Lower lobe of right lung (tissue), 2 donors: Measurements from ENCODE around the gene TEK. TPM values are rescaled to one million over a fixed set of nuclear protein-coding genes. Genes with fewer than 3 reads are reported as not detected.

Experiments
- ATAC-seq, 2 donors: fragments of 200-7000 bp; cut with Tn5 transposase; one replicate each; pipeline ENCODE4 v1.9.1; 2020 to 2022; ENCODE audit warnings: mild to moderate bottlenecking in 2 of 2, moderate library complexity in 2 of 2
- DNase-seq: peaks from one replicate; pipeline ENCODE4 v3.0.0-alpha.2; 2020
- H3K27ac ChIP-seq: fragments of 200-600 bp; one replicate; pipeline ENCODE4 v1.8.0; 2022
- H3K27me3 ChIP-seq: fragments of 200-600 bp; one replicate; pipeline ENCODE4 v1.8.0; 2022; ENCODE audit warnings: low read depth
- H3K36me3 ChIP-seq: fragments of 200-600 bp; one replicate; pipeline ENCODE4 v1.8.0; 2022; ENCODE audit warnings: mild to moderate bottlenecking
- H3K4me1 ChIP-seq: fragments of 200-600 bp; one replicate; pipeline ENCODE4 v1.8.0; 2022
- H3K4me3 ChIP-seq: fragments of 200-600 bp; one replicate; pipeline ENCODE4 v1.8.0; 2022; ENCODE audit warnings: mild to moderate bottlenecking
- H3K9me3 ChIP-seq: fragments of 200-600 bp; one replicate; pipeline ENCODE4 v1.8.0; 2022
- intact Hi-C: fragments of 100-400 bp; cut with DNase I; formaldehyde crosslinking; loops from one replicate; pipeline ENCODE4 v1.11.0; 2022
- total RNA-seq: library from RNA; stranded (reverse); fragmentation: NEBNext Ultra II Directional; extraction: Animal tissue kit (Norgen Biotek cat#: 25700); gene quantifications from one replicate; pipeline ENCODE4 v1.2.1, GENCODE V29; 2021
- TF ChIP-seq, protein P1 (sequence below): fragments of 200-600 bp; IDR thresholded peaks from one replicate; pipeline ENCODE4 v1.8.0; 2022; ENCODE audit warnings: antibody characterized with exemption, mild to moderate bottlenecking
- donor health status: DM: no; HTN: yes; CAD: no; lungs with severe emphysema.

Gene TEK
- total RNA-seq, 1 donor from 2014 or later, result 56.3 TPM

DNA sequence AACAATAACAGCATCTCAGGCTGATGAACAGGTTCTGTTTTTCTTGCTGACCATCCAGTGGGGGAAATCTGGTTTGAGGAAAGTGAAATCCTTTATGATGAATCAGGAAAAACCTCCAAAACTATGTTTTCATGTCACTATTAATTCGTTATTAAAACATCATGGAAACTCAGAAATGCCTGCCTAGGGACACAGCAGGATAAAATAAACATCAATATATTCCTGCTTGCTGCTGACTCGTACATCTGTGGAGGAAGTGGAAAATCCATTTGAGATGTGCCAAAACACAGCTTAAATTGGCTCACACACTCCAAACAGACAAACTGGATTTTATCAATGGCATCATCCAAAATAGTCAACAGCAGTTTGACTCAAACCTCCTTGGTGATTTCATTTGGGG is 53.0 kb downstream of the TEK start:
- intact Hi-C loops, result no loop called here
- TF ChIP-seq, protein P1, sequence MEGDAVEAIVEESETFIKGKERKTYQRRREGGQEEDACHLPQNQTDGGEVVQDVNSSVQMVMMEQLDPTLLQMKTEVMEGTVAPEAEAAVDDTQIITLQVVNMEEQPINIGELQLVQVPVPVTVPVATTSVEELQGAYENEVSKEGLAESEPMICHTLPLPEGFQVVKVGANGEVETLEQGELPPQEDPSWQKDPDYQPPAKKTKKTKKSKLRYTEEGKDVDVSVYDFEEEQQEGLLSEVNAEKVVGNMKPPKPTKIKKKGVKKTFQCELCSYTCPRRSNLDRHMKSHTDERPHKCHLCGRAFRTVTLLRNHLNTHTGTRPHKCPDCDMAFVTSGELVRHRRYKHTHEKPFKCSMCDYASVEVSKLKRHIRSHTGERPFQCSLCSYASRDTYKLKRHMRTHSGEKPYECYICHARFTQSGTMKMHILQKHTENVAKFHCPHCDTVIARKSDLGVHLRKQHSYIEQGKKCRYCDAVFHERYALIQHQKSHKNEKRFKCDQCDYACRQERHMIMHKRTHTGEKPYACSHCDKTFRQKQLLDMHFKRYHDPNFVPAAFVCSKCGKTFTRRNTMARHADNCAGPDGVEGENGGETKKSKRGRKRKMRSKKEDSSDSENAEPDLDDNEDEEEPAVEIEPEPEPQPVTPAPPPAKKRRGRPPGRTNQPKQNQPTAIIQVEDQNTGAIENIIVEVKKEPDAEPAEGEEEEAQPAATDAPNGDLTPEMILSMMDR, result no peak
- Histone ChIP-seq H3K9me3 (no peaks in the 10 kb centered on the region), H3K36me3 (no peaks in the 10 kb centered on the region), H3K4me3 (no peak overlapping the region), H3K27ac (no peak overlapping the region), H3K27me3 (no peaks in the 10 kb centered on the region), H3K4me1 (no peaks in the 10 kb centered on the region)
- no peak for ATAC-seq
- DNase-seq, result no peak

GRCh38 chr9:27165068-27165467 is 56.0 kb downstream of the TEK start:
- H3K4me3 ChIP-seq, result no peak overlapping the region
- no peaks in the 10 kb centered on the region for H3K36me3 ChIP-seq
- TF ChIP-seq, protein P1, result no peak
- no peaks in the 10 kb centered on the region for H3K27me3 ChIP-seq
- DNase-seq (no peak), ATAC-seq (no peak)
- H3K27ac ChIP-seq, result no peak overlapping the region
- H3K9me3 ChIP-seq, result no peaks in the 10 kb centered on the region
- no peaks in the 10 kb centered on the region for H3K4me1 ChIP-seq
- intact Hi-C loops, result no loop called here

- H3K27me3 ChIP-seq, result no peaks in the 10 kb centered on the region
- H3K27ac ChIP-seq, result no peak overlapping the region
- H3K9me3 ChIP-seq, result no peaks in the 10 kb centered on the region
- intact Hi-C loops, result no loop called here
- no peak overlapping the region for H3K4me3 ChIP-seq
- ATAC-seq (no peak), DNase-seq (no peak)
- TF ChIP-seq, protein P1, result no peak
- no peaks in the 10 kb centered on the region for H3K4me1 ChIP-seq
- no peaks in the 10 kb centered on the region for H3K36me3 ChIP-seq
Observed at GRCh38 chr9:27165670-27166069, 56.6 kb downstream of the TEK start.

- no peaks in the 10 kb centered on the region for H3K4me1 ChIP-seq
- no peak overlapping the region for H3K4me3 ChIP-seq
- ATAC-seq (no peak), DNase-seq (no peak)
- H3K27ac ChIP-seq, result no peak overlapping the region
- intact Hi-C loops, result no loop called here
- TF ChIP-seq, protein P1, result no peak
- no peaks in the 10 kb centered on the region for H3K36me3 ChIP-seq
- no peaks in the 10 kb centered on the region for H3K27me3 ChIP-seq
- no peaks in the 10 kb centered on the region for H3K9me3 ChIP-seq
Observed at GRCh38 chr9:27168496-27168895, 59.5 kb downstream of the TEK start.

DNA sequence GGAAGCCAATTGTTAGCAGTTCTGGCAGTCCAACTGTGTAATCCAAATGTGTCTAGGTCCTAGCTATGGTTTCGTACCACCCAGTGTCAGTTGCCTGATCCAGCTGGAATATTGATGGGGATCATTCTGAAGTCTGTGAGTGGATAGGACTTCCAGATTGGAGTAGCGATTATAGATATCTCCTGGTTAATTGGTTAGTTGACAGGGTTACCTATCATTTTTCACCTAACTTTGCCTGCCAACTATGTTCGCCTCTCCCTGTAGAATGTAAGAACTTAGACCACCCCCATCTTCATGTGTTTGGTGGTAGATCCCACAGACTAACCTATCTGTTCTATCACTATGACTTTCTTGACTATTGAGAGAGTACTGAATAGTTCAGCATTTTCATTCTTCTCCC is 59.9 kb downstream of the TEK start:
- intact Hi-C loops, result no loop called here
- TF ChIP-seq, protein P1, result no peak
- H3K27me3 ChIP-seq, result no peaks in the 10 kb centered on the region
- no peak for DNase-seq
- H3K4me1 ChIP-seq, result no peaks in the 10 kb centered on the region
- H3K27ac ChIP-seq, result no peak overlapping the region
- H3K36me3 ChIP-seq, result no peaks in the 10 kb centered on the region
- H3K9me3 ChIP-seq, result no peaks in the 10 kb centered on the region
- no peak overlapping the region for H3K4me3 ChIP-seq
- ATAC-seq, result no peak

DNA sequence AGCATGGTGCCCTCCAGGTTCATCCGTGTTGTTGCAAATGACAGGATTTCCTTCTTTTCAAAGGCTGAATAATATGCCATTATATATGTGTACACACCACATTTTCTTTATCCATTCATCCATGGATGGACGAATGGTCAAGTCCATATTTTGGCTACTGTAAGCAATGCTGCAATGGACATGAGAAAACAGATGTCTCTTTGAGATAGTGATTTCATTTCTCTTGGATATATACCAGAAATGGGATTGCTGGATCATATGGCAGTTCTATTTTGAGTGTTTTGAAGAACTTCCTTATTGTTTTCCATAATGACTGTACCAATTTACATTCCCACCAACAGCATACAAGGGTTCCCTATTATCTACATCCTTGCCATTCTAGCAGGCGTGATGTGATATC is 67.9 kb downstream of the TEK start:
- Histone ChIP-seq H3K27ac (no peak overlapping the region), H3K4me3 (no peak overlapping the region), H3K4me1 (no peaks in the 10 kb centered on the region), H3K27me3 (no peaks in the 10 kb centered on the region), H3K36me3 (no peaks in the 10 kb centered on the region), H3K9me3 (no peaks in the 10 kb centered on the region)
- ATAC-seq (no peak), DNase-seq (no peak)
- intact Hi-C loops, result no loop called here
- TF ChIP-seq, protein P1, result no peak
